Stimulated activated CD8-positive, alpha-beta memory T cell treated with anti-CD3 and anti-CD28 coated beads, Interleukin-4, amount 100 ng/mL, for 1 hour (primary cell): ENCODE data around the gene SLC22A1.

ENCODE experiments used
- DNase-seq, 2 donors: peaks; one replicate each; pipeline ENCODE4 v3.0.0-alpha.2; 2020; ENCODE audit warnings: low read depth in 2 of 2, low spot score in 1 of 2

Gene SLC22A1

GRCh38 chr6:160167604-160168399 lies 46.2 kb downstream of the SLC22A1 start:
- DNase-seq: no peak

- no peak for DNase-seq
These were observed 48.5 kb downstream of the SLC22A1 start for GRCh38 chr6:160170018-160170680.

GRCh38 chr6:160172704-160173103 lies 51.1 kb downstream of the SLC22A1 start:
- no peak for DNase-seq

- no peak for DNase-seq
These were observed 52.4 kb downstream of the SLC22A1 start for GRCh38 chr6:160173806-160174527.

- no peak for DNase-seq
These were observed 53.1 kb downstream of the SLC22A1 start for GRCh38 chr6:160174681-160175080.

GRCh38 chr6:160177220-160177619 lies 55.6 kb downstream of the SLC22A1 start:
- no peak for DNase-seq

GRCh38 chr6:160178271-160178670 lies 56.7 kb downstream of the SLC22A1 start:
- DNase-seq: no peak

GRCh38 chr6:160180706-160181105 lies 59.1 kb downstream of the SLC22A1 start:
- no peak for DNase-seq

- no peak for DNase-seq
These were observed 67.2 kb downstream of the SLC22A1 start for GRCh38 chr6:160188773-160189172.

- DNase-seq: no peak
These were observed 68.5 kb downstream of the SLC22A1 start for GRCh38 chr6:160190081-160190480.

GRCh38 chr6:160190973-160191372 lies 69.4 kb downstream of the SLC22A1 start:
- DNase-seq: no peak

GRCh38 chr6:160192840-160193239 lies 71.2 kb downstream of the SLC22A1 start:
- DNase-seq: no peak

GRCh38 chr6:160194808-160195207 lies 73.2 kb downstream of the SLC22A1 start:
- no peak for DNase-seq

GRCh38 chr6:160197662-160198061 lies 76.0 kb downstream of the SLC22A1 start:
- no peak for DNase-seq

- DNase-seq: no peak
These were observed 77.1 kb downstream of the SLC22A1 start for GRCh38 chr6:160198606-160199211.

GRCh38 chr6:160201061-160201460 lies 79.4 kb downstream of the SLC22A1 start:
- no peak for DNase-seq

GRCh38 chr6:160202411-160202810 lies 80.8 kb downstream of the SLC22A1 start:
- DNase-seq: no peak

- DNase-seq: no peak
These were observed 81.5 kb downstream of the SLC22A1 start for GRCh38 chr6:160203076-160203475.

GRCh38 chr6:160203522-160203921 lies 81.9 kb downstream of the SLC22A1 start:
- no peak for DNase-seq

GRCh38 chr6:160203953-160204352 lies 82.3 kb downstream of the SLC22A1 start:
- no peak for DNase-seq

GRCh38 chr6:160204710-160205109 lies 83.1 kb downstream of the SLC22A1 start:
- no peak for DNase-seq

GRCh38 chr6:160207618-160208017 lies 86.0 kb downstream of the SLC22A1 start:
- no peak for DNase-seq
